ENCODE results near the gene RBM42.
"Not testable (repeated sequence)": the region's sequence is repeated elsewhere in the genome, so short reads cannot be mapped to it uniquely, and the experiment has no call there.

Gene RBM42

GRCh38 chr19:35644987-35645679, 16.3 kb downstream of the RBM42 start:
- ChIA-PET POLR2A (ENCODE audit: low non-redundant PET) (no interaction called here), CTCF (interaction anchor here (0.6 kb wide), 1 partner anchor 90 kb away, joined by 4 read pairs; no protein-coding TSS in a partner anchor)
- peak overlapping the region; percentile 95 for H3K27ac ChIP-seq
- no peak for TF ChIP-seq CTCF (conservative IDR thresholded peaks at IDR 0.05; ENCODE audit: low read depth)
- peak; percentile 54 for DNase-seq (ENCODE audit: low spot score)

GRCh38 chr19:35645680-35646511, 17.1 kb downstream of the RBM42 start:
- ChIA-PET CTCF (no interaction called here), POLR2A (ENCODE audit: low non-redundant PET) (no interaction called here)
- H3K27ac ChIP-seq, result peak overlapping the region; percentile 95
- TF ChIP-seq CTCF (conservative IDR thresholded peaks at IDR 0.05; ENCODE audit: low read depth), result no peak
- DNase-seq (ENCODE audit: low spot score), result no peak

- H3K27ac ChIP-seq, result peak within 1 kb of the TSS; percentile 80
- peak; percentile 98 for DNase-seq (ENCODE audit: low spot score)
- no peak for TF ChIP-seq CTCF (conservative IDR thresholded peaks at IDR 0.05; ENCODE audit: low read depth)
- CTCF ChIA-PET, result interaction anchor here (0.5 kb wide), 1 partner anchor 1716 kb away, joined by 4 read pairs; no protein-coding TSS in a partner anchor
- POLR2A ChIA-PET (ENCODE audit: low non-redundant PET), result interaction anchor here (0.5 to 0.7 kb wide), 2 partner anchors 11 to 44 kb away, joined by 3 to 8 read pairs; no protein-coding TSS in a partner anchor
Measured at GRCh38 chr19:35648017-35648961, 19.5 kb downstream of the RBM42 start, which contains the start of gene COX6B1. Gene COX6B1, plus strand, starts transcription at chr19:35648323. Its CDS starts 2,921 bp downstream, at chr19:35651244.

GRCh38 chr19:35650581-35650980, 21.7 kb downstream of the RBM42 start:
- ChIA-PET POLR2A (ENCODE audit: low non-redundant PET) (no interaction called here), CTCF (no interaction called here)
- TF ChIP-seq CTCF (conservative IDR thresholded peaks at IDR 0.05; ENCODE audit: low read depth), result no peak
- DNase-seq (ENCODE audit: low spot score), result no peak
- H3K27ac ChIP-seq, result peak overlapping the region; percentile 18; the same call in 1 of the 2 replicates

- POLR2A ChIA-PET (ENCODE audit: low non-redundant PET), result interaction anchor here (0.6 kb wide), 1 partner anchor 42 kb away, joined by 5 read pairs; no protein-coding TSS in a partner anchor
- CTCF ChIA-PET; DNase-seq (ENCODE audit: low spot score); H3K27ac ChIP-seq: not testable (repeated sequence)
Measured at GRCh38 chr19:35654828-35655227, 26.0 kb downstream of the RBM42 start.

- ChIA-PET POLR2A (ENCODE audit: low non-redundant PET) (interaction anchor here (0.6 kb wide), 2 partner anchors 43 to 337 kb away, joined by 3 to 5 read pairs; no protein-coding TSS in a partner anchor), CTCF (interaction anchor here (0.6 kb wide), 1 partner anchor 57 kb away, joined by 3 read pairs; no protein-coding TSS in a partner anchor)
- no peak overlapping the region for H3K27ac ChIP-seq
- no peak for TF ChIP-seq CTCF (conservative IDR thresholded peaks at IDR 0.05; ENCODE audit: low read depth)
- DNase-seq (ENCODE audit: low spot score), result no peak
Measured at GRCh38 chr19:35655600-35655999, 26.8 kb downstream of the RBM42 start.

Data from RWPE1 (cell line).